Erythroblast (primary cell): ENCODE results near the gene ATP13A2.
"Not testable (repeated sequence)": the region's sequence is repeated elsewhere in the genome, so short reads cannot be mapped to it uniquely, and the experiment has no call there.

Experiments used
- GATA1 ChIP-seq: IDR thresholded peaks from 2 replicates; pipeline ENCODE4 v1.6.1; 2011; ENCODE audit warnings: low read depth, mild to moderate bottlenecking, control low read depth, low read length, moderate library complexity
- POLR2A ChIP-seq: IDR thresholded peaks from 2 replicates; pipeline ENCODE4 v1.6.1; 2011; ENCODE audit warnings: mild to moderate bottlenecking, low read length

GRCh38 chr1:16945512-16945911 is 66.2 kb downstream of the ATP13A2 start:
- not testable (repeated sequence) for TF ChIP-seq POLR2A, GATA1
